ENCODE measurements around the gene MPHOSPH6. TPM values are rescaled to one million over a fixed set of nuclear protein-coding genes. Genes with fewer than 3 reads are reported as not detected.
A peak's percentile ranks its signal among the peaks of the same experiment; 100 is the strongest.

Gene MPHOSPH6
- total RNA-seq, 1 donor, result 38.4 TPM

GRCh38 chr16:82185012-82185411 lies 15.0 kb upstream of the MPHOSPH6 start:
- no peak for TF ChIP-seq CTCF (IDR thresholded peaks at IDR 0.05; ENCODE audit: insufficient read depth, low read depth, low read length)
- no peak overlapping the region for H3K4me3 ChIP-seq (ENCODE audit: low read depth, low read length)
- DNase-seq (ENCODE audit: low read depth), result no peak

GRCh38 chr16:82184213-82184612 lies 14.2 kb upstream of the MPHOSPH6 start:
- DNase-seq (ENCODE audit: low read depth), result peak; percentile 37
- no peak overlapping the region for H3K4me3 ChIP-seq (ENCODE audit: low read depth, low read length)
- TF ChIP-seq CTCF (IDR thresholded peaks at IDR 0.05; ENCODE audit: insufficient read depth, low read depth, low read length), result no peak

GRCh38 chr16:82183004-82183397 lies 13.0 kb upstream of the MPHOSPH6 start:
- no peak overlapping the region for H3K4me3 ChIP-seq (ENCODE audit: low read depth, low read length)
- peak; percentile 71 for DNase-seq (ENCODE audit: low read depth)
- no peak for TF ChIP-seq CTCF (IDR thresholded peaks at IDR 0.05; ENCODE audit: insufficient read depth, low read depth, low read length)

DNA sequence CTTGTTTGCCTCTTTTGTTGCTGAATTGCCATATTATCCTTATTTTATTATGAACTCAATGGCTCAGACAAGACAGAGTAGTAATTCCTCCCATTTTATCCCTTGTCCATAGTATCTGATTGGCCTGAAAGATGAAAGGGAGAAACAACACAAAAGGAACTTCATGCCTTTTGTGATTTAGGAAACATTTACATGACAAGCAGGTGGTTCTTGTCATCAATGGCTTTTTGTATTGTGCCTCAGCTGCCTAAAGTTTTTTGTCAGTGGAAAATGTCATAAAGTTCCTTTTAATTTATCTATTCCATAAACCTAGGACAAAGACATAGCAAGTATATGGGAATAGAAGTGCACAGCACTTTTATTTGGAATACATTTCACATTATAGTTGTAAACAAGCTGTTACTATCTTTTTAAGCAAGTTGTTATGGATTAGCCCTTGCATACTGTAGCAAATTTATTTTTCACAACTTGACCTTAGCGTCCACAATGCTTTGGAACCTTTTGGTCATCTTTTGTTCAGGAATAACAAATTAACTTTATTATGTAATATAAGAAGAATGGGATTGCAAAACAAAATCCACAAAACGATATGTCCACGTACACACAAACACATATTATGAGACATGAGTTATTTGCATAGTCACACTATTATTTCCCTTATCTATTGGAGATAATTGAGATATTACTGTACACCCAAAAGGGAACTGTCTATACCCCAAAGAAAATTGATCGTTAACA lies 12.4 kb upstream of the MPHOSPH6 start:
- no peak for TF ChIP-seq CTCF (IDR thresholded peaks at IDR 0.05; ENCODE audit: insufficient read depth, low read depth, low read length)
- H3K4me3 ChIP-seq (ENCODE audit: low read depth, low read length), result no peak overlapping the region
- DNase-seq (ENCODE audit: low read depth), result peak; percentile 48

- H3K4me3 ChIP-seq (ENCODE audit: low read depth, low read length), result no peak overlapping the region
- no peak for TF ChIP-seq CTCF (IDR thresholded peaks at IDR 0.05; ENCODE audit: insufficient read depth, low read depth, low read length)
- no peak for DNase-seq (ENCODE audit: low read depth)
Observed at GRCh38 chr16:82181461-82182185, 11.6 kb upstream of the MPHOSPH6 start.

DNA sequence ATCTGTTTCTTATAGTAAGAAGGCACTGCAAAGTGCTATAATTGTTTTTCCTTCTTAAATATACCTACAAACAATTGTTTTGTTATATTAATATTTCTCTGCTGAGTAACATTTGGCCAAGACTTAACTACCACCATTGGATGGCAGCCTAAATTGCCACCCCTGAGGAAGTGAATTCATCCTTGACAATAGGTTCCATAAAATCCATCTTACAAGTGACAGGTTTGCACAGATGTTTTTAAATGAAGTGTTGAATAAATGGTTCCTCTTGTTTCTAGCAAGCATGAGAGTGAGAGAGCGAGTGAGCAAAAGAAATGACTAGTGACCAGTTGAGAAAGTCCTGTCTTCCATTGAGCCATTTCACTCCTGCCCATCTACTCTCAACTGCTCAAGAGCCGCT lies 8.3 kb upstream of the MPHOSPH6 start:
- H3K4me3 ChIP-seq (ENCODE audit: low read depth, low read length), result no peak overlapping the region
- no peak for DNase-seq (ENCODE audit: low read depth)
- TF ChIP-seq CTCF (IDR thresholded peaks at IDR 0.05; ENCODE audit: insufficient read depth, low read depth, low read length), result no peak
